CD8-positive, alpha-beta memory T cell (primary cell): ENCODE results near the gene MTX2. TPM values are rescaled to one million over a fixed set of nuclear protein-coding genes. Genes with fewer than 3 reads are reported as not detected.

Experiments
- CTCF ChIA-PET: fragments of 350-600 bp; sonication (Branson Sonifier 250); formaldehyde crosslinking; loops from one replicate; lab custom pipeline; 2021; ENCODE audit warnings: antibody characterized with exemption; lab: Charles Lee
- POLR2A ChIA-PET: fragments of 350-600 bp; sonication (Branson Sonifier 250); formaldehyde crosslinking; loops from one replicate; lab custom pipeline; 2021; ENCODE audit warnings: antibody characterized with exemption; lab: Charles Lee
- DNase-seq, 5 donors: peaks; one replicate each; pipeline versions ENCODE4 v3.0.0 to v3.0.0-alpha.2; 2020 to 2022; ENCODE audit warnings: mixed read lengths in 1 of 5
- H3K27ac ChIP-seq: one replicate; pipeline ENCODE4 v1.7.0; 2013; ENCODE audit warnings: low read depth, mild to moderate bottlenecking, low read length, moderate library complexity
- H3K27me3 ChIP-seq: 2 replicates; pipeline ENCODE4 v1.7.0; 2013; ENCODE audit warnings: low read length, mild to moderate bottlenecking; ENCODE audit not compliant: insufficient read depth, poor library complexity, severe bottlenecking
- H3K36me3 ChIP-seq: 2 replicates; pipeline ENCODE4 v1.7.0; 2013; ENCODE audit warnings: mild to moderate bottlenecking, low read length, moderate library complexity; ENCODE audit not compliant: insufficient read depth
- H3K4me1 ChIP-seq: 2 replicates; pipeline ENCODE4 v1.7.0; 2013; ENCODE audit warnings: mild to moderate bottlenecking, low read length, moderate library complexity; ENCODE audit not compliant: insufficient read depth
- H3K4me3 ChIP-seq: 2 replicates; pipeline ENCODE4 v1.7.0; 2013; ENCODE audit warnings: mild to moderate bottlenecking, low read length
- H3K9me3 ChIP-seq: 2 replicates; pipeline ENCODE4 v1.7.0; 2013; ENCODE audit warnings: mild to moderate bottlenecking, low read length
- H3K27ac Mint-ChIP-seq, 8 donors: one replicate each; pipeline ENCODE4 v1.8.0; 2020 to 2021; ENCODE audit warnings: mixed read lengths in 8 of 8, mild to moderate bottlenecking in 6 of 8, inconsistent platforms in 3 of 8, moderate library complexity in 3 of 8
- H3K27me3 Mint-ChIP-seq, 2 donors: one replicate each; pipeline ENCODE4 v1.8.0; 2020 to 2021; ENCODE audit warnings: mixed read lengths in 2 of 2, mild to moderate bottlenecking in 1 of 2, moderate library complexity in 1 of 2
- H3K36me3 Mint-ChIP-seq, 3 donors: one replicate each; pipeline ENCODE4 v1.8.0; 2020 to 2021; ENCODE audit warnings: mixed read lengths in 3 of 3, inconsistent platforms in 1 of 3, mild to moderate bottlenecking in 1 of 3
- H3K4me1 Mint-ChIP-seq, 3 donors: one replicate each; pipeline ENCODE4 v1.8.0; 2020 to 2021; ENCODE audit warnings: mixed read lengths in 3 of 3, inconsistent platforms in 1 of 3, mild to moderate bottlenecking in 1 of 3
- H3K4me3 Mint-ChIP-seq, 7 donors: one replicate each; pipeline ENCODE4 v1.8.0; 2020 to 2021; ENCODE audit warnings: mixed read lengths in 7 of 7, mild to moderate bottlenecking in 6 of 7, moderate library complexity in 4 of 7, inconsistent platforms in 2 of 7
- H3K9me3 Mint-ChIP-seq, 5 donors: one replicate each; pipeline ENCODE4 v1.8.0; 2020 to 2022; ENCODE audit warnings: mixed read lengths in 5 of 5, mild to moderate bottlenecking in 3 of 5, moderate library complexity in 2 of 5, inconsistent platforms in 1 of 5
- polyA plus RNA-seq: library from polyadenylated mRNA; unstranded; fragments of 300-500 nt; fragmentation: Illumina TruSeq; gene quantifications from one replicate; pipeline ENCODE4 v1.2.3, GENCODE V29; 2021
- total RNA-seq, 2 experiments: library from RNA; stranded (reverse); gene quantifications; one replicate each; pipeline ENCODE4 v1.2.3, GENCODE V29; 2021

The MTX2 gene
- total and polyA plus RNA-seq, 3 experiments from 2014 or later = 21.6 to 28.9 (median 26.3) TPM

DNA sequence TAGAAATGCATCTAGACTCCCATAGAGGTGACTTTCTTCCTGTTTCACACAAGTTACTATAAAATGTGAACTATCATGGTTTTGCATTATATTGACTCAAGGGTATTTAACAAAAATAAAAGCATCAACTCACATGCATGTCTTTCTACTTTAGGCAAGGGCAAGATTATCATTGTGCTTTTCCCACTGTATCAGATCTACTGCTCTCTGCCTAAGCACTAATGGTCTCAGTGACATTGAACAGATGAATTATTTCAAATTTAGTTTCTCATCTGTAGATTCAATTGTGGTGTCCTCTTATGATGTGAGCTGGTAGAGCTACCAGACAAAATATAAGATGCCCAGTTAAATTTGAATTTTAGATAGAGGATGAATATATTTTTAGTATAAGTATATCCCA is 113.9 kb downstream of the MTX2 start:
- Mint-ChIP-seq H3K27me3 (peaks cover 21 to 45% of the 10 kb centered on the region in 2 donors), H3K4me3 (no peak overlapping the region), H3K36me3 (no peaks in the 10 kb centered on the region), H3K4me1 (no peaks in the 10 kb centered on the region), H3K9me3 (peaks cover 8 to 17% (median 12%) of the 10 kb centered on the region in 5 donors), H3K27ac (no peak overlapping the region)
- ChIA-PET POLR2A (no interaction called here), CTCF (no interaction called here)
- no peak overlapping the region for H3K27ac ChIP-seq
- no peaks in the 10 kb centered on the region for H3K4me1 ChIP-seq
- H3K27me3 ChIP-seq = no peaks in the 10 kb centered on the region
- H3K36me3 ChIP-seq = no peaks in the 10 kb centered on the region
- no peaks in the 10 kb centered on the region for H3K9me3 ChIP-seq
- no peak overlapping the region for H3K4me3 ChIP-seq
- no peak for DNase-seq

DNA sequence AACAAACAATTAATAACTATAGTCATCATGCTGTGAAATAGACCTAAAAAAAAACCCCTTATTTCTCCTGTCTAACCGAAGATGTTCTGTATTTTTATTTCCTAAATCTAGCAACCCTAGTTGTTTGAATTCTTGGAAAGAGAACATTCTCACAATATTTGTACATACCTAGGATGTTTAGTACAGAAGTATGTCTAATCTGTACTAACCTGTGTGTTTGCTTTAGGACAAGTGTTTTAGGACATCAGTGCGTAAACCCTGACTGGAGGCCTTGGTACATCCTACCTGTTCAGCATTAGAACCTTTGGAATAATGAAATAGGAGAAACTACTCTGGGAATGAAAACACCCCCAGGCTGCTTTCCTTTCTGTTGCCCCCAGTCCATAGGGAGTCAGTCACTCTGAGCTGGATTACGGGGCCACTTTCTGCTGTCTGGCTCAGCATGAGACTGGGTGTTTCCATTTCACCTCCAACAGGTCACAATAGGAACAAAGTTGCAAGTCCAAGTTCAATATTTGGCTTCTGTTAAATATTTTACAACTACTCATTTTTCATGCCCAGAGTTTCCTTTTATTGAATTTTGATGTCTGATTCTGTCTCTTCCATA is 114.7 kb downstream of the MTX2 start:
- H3K4me3 ChIP-seq = no peak overlapping the region
- DNase-seq = no peak
- no peaks in the 10 kb centered on the region for H3K36me3 ChIP-seq
- H3K4me1 ChIP-seq = no peaks in the 10 kb centered on the region
- no peak overlapping the region for H3K27ac ChIP-seq
- peaks cover 19 to 46% of the 10 kb centered on the region in 2 donors for H3K27me3 Mint-ChIP-seq
- ChIA-PET POLR2A (no interaction called here), CTCF (no interaction called here)
- no peaks in the 10 kb centered on the region for H3K36me3 Mint-ChIP-seq
- no peak overlapping the region for H3K4me3 Mint-ChIP-seq
- H3K27me3 ChIP-seq = no peaks in the 10 kb centered on the region
- H3K9me3 ChIP-seq = no peaks in the 10 kb centered on the region
- H3K27ac Mint-ChIP-seq = no peak overlapping the region
- peaks cover 3 to 13% (median 6%) of the 10 kb centered on the region in 5 donors for H3K9me3 Mint-ChIP-seq
- no peaks in the 10 kb centered on the region for H3K4me1 Mint-ChIP-seq

DNA sequence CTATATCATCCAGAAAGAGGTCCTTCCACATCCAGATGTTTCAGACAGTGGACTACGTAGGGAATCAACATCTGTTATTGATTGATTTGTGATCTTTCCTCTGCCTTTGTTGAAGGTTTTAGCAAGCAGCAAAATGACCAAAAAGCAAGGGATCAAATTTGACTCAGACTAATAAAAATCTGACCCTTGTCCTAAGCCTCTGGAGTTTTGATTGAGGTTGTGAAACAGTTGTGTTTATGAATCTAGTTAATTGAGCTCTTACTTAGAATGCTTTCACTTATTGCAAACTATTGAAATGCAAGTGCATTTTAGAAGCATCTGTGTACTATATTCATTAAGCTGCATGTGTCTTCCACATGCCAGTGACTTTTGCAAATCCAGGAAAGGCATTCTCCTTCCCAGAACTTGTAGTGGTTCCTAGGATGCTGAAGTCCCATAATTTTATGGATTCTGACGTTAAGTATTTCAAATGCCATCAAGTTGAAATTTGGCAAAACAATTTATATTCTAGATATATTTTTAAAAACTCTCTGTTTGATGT is 116.0 kb downstream of the MTX2 start:
- H3K27me3 Mint-ChIP-seq = peaks cover 19 to 56% of the 10 kb centered on the region in 2 donors
- Histone ChIP-seq H3K9me3 (no peaks in the 10 kb centered on the region), H3K27me3 (no peaks in the 10 kb centered on the region), H3K27ac (no peak overlapping the region), H3K4me1 (no peaks in the 10 kb centered on the region), H3K4me3 (no peak overlapping the region), H3K36me3 (no peaks in the 10 kb centered on the region)
- H3K27ac Mint-ChIP-seq = no peak overlapping the region
- peaks cover 0 to 3% (median 0%) of the 10 kb centered on the region in 5 donors for H3K9me3 Mint-ChIP-seq
- DNase-seq = no peak
- ChIA-PET POLR2A (no interaction called here), CTCF (no interaction called here)
- H3K4me3 Mint-ChIP-seq = no peak overlapping the region
- H3K36me3 Mint-ChIP-seq = no peaks in the 10 kb centered on the region
- H3K4me1 Mint-ChIP-seq = no peaks in the 10 kb centered on the region

DNA sequence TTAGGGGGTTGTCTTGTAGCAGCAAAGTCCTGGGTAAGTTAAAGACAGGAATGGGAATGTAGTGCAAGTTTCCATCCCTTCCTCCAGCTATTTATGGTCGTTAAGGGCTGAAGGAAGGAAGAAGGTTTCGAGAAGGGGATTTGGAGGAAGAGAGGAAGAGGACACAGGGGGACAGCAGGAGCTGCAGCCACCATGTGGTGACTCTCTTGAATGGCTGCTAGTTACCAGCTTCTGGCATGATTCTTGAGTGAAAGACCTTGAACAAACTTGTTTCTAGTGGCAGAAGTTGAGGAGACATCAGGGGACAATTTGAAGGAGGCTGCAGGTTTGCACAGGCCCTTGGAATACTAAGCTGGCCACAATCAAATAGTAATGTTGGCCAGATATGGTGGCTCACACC is 116.6 kb downstream of the MTX2 start:
- Mint-ChIP-seq H3K27me3 (peaks cover 19 to 58% of the 10 kb centered on the region in 2 donors), H3K27ac (no peak overlapping the region), H3K4me1 (no peaks in the 10 kb centered on the region), H3K36me3 (no peaks in the 10 kb centered on the region), H3K9me3 (peaks cover 0 to 3% (median 0%) of the 10 kb centered on the region in 5 donors), H3K4me3 (no peak overlapping the region)
- no peaks in the 10 kb centered on the region for H3K36me3 ChIP-seq
- CTCF ChIA-PET = no interaction called here
- H3K4me1 ChIP-seq = no peaks in the 10 kb centered on the region
- H3K4me3 ChIP-seq = no peak overlapping the region
- no peaks in the 10 kb centered on the region for H3K9me3 ChIP-seq
- DNase-seq = no peak
- H3K27ac ChIP-seq = no peak overlapping the region
- POLR2A ChIA-PET = no interaction called here
- no peaks in the 10 kb centered on the region for H3K27me3 ChIP-seq

Other genes with a start within 250 kb of the MTX2 start
- gene EVX2, start 185.5 kb upstream of the MTX2 start, total RNA-seq = not detected
- not detected for gene EVX2, start 185.5 kb upstream of the MTX2 start, polyA plus RNA-seq
- gene HOXD13, start 176.7 kb upstream of the MTX2 start, total RNA-seq = not detected
- gene HOXD13, start 176.7 kb upstream of the MTX2 start, polyA plus RNA-seq = not detected
- gene HOXD12, start 169.6 kb upstream of the MTX2 start, total RNA-seq = not detected
- gene HOXD12, start 169.6 kb upstream of the MTX2 start, polyA plus RNA-seq = not detected
- not detected for gene HOXD11, start 162.2 kb upstream of the MTX2 start, total RNA-seq
- not detected for gene HOXD11, start 162.2 kb upstream of the MTX2 start, polyA plus RNA-seq
- not detected for gene HOXD10, start 152.7 kb upstream of the MTX2 start, total RNA-seq
- not detected for gene HOXD10, start 152.7 kb upstream of the MTX2 start, polyA plus RNA-seq
- not detected for gene HOXD9, start 146.7 kb upstream of the MTX2 start, total RNA-seq
- gene HOXD9, start 146.7 kb upstream of the MTX2 start, polyA plus RNA-seq = not detected
- not detected for gene HOXD8, start 139.7 kb upstream of the MTX2 start, total RNA-seq
- gene HOXD8, start 139.7 kb upstream of the MTX2 start, polyA plus RNA-seq = not detected
- gene HOXD4, start 117.9 kb upstream of the MTX2 start, total RNA-seq = not detected
- not detected for gene HOXD4, start 117.9 kb upstream of the MTX2 start, polyA plus RNA-seq
- not detected for gene HOXD3, start 112.1 kb upstream of the MTX2 start, total RNA-seq
- gene HOXD3, start 112.1 kb upstream of the MTX2 start, polyA plus RNA-seq = not detected
- gene HOXD1, start 80.8 kb upstream of the MTX2 start, total RNA-seq = not detected
- not detected for gene HOXD1, start 80.8 kb upstream of the MTX2 start, polyA plus RNA-seq